ENCODE data around the gene BORCS5. TPM values are rescaled to one million over a fixed set of nuclear protein-coding genes. Genes with fewer than 3 reads are reported as not detected.

BORCS5 gene
- total RNA-seq, 1 donor, result 18.3 TPM

- DNase-seq (ENCODE audit: low read depth), result no peak
- no peak for TF ChIP-seq CTCF (IDR thresholded peaks at IDR 0.05; ENCODE audit: insufficient read depth, low read length)
- no peak overlapping the region for H3K4me3 ChIP-seq (ENCODE audit: low read depth, low read length)
These were observed 72.2 kb downstream of the BORCS5 start for GRCh38 chr12:12428961-12429657.

DNA sequence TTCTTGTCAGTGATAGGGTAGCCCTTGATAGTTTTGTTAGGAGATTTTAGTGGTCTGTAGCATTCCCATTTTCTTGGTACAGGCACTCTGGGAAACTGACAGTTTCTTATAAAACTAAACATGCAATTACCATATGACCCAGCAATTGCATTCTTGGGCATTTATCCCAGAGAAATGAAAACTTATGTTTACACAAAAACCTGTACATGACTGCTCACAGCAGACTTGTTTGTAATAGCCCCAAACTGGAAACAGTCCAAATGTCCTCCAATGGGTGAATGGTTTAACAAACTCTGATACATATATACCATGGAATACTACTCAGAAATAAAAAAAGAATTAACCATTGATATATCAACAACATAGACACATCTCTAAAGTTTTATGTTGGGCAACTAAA lies 75.5 kb downstream of the BORCS5 start:
- DNase-seq (ENCODE audit: low read depth), result peak; percentile 87
- no peak overlapping the region for H3K4me3 ChIP-seq (ENCODE audit: low read depth, low read length)
- TF ChIP-seq CTCF (IDR thresholded peaks at IDR 0.05; ENCODE audit: insufficient read depth, low read length), result no peak

DNA sequence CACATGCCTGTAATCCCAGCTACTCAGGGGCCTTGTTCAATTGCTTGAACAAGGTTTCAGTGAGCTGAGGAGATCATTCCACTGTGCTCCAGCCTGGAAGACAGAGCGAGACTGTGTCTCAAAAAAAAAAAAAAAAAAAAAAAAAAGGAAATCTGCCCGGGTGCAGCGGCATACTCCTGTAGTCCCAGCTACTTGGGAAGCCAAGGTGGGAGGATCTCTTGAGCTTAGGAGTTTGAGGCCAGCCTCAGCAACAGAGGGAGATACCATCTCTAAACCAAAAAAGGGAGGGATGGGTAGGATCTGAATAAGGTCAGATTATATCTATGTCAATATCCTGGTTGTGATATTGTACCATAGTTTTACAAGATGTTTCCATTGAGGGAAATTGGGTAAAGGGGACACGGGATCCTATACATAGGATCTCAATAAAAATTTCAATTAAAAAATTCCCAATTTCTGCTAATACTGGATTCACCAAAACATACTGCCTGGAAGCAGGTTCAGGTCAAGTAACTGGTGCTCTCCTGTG lies 76.4 kb downstream of the BORCS5 start:
- no peak overlapping the region for H3K4me3 ChIP-seq (ENCODE audit: low read depth, low read length)
- DNase-seq (ENCODE audit: low read depth), result no peak
- TF ChIP-seq CTCF (IDR thresholded peaks at IDR 0.05; ENCODE audit: insufficient read depth, low read length), result no peak

- no peak overlapping the region for H3K4me3 ChIP-seq (ENCODE audit: low read depth, low read length)
- no peak for TF ChIP-seq CTCF (IDR thresholded peaks at IDR 0.05; ENCODE audit: insufficient read depth, low read length)
- DNase-seq (ENCODE audit: low read depth), result peak; percentile 47
These were observed 80.0 kb downstream of the BORCS5 start for GRCh38 chr12:12436831-12437345.

DNA sequence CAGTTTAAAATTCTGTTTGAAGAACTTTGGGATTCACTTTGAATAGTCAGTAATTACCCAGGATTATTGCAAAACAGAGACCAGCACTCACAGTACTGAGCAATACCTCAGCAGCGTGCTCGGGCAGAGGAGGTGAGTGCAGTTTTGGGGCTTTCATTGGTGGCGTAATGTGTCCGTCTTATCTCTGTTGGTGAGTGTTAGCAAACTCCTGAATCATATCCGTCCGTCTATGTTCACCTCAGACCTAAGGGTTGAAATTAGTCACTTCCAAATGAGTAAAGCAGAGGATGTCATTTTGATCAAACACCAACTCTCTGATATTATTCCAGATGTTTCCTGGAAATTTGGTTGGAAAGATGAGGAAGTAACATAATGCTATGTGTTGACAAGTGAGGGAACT lies 82.8 kb downstream of the BORCS5 start:
- DNase-seq (ENCODE audit: low read depth), result peak; percentile 92
- no peak overlapping the region for H3K4me3 ChIP-seq (ENCODE audit: low read depth, low read length)
- TF ChIP-seq CTCF (IDR thresholded peaks at IDR 0.05; ENCODE audit: insufficient read depth, low read length), result no peak

DNA sequence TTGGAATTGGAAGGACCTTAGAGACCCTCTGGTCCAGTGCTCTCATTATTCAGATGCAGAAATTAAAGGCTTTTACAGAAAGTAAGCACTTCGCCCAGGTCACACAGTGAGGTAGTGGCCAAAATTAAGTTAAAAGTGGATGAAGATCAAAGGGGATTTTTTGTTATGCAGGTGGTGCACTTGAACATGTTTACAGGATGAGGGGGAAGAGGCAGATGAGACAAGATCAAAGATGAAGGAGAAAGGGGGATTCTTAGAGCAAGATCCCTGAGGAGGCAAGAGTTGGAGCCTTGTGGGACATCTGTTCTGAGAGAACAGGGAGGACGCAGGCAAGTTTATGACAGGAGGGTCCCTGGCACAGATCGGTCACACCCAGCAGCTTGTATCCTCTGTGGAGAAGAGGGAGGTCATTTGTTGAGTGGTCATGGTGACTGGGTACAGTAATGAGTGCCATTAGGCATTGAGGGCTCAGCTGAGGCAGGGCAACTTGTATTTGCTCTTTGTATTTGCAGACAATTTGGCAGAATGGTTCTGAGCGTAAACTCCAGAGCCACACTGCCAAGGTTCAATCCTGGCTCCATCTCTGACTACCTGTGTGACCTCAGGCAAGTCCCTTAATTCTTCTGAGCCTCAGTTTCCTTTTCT lies 84.0 kb downstream of the BORCS5 start:
- no peak for DNase-seq (ENCODE audit: low read depth)
- no peak overlapping the region for H3K4me3 ChIP-seq (ENCODE audit: low read depth, low read length)
- TF ChIP-seq CTCF (IDR thresholded peaks at IDR 0.05; ENCODE audit: insufficient read depth, low read length), result no peak

All from fibroblast of the aortic adventitia (primary cell).